ENCODE results near the gene GPX4.

GRCh38 chr19:1123885-1124677 is 20.3 kb downstream of the GPX4 start:
- TF ChIP-seq CTCF (IDR thresholded peaks at IDR 0.05) (peak in 1 of 6 experiments; percentile 5), POLR2A (IDR thresholded peaks at IDR 0.05) (no peak)
